H9 (cell line): Measurements from ENCODE around the gene S100A4. TPM values are rescaled to one million over a fixed set of nuclear protein-coding genes. Genes with fewer than 3 reads are reported as not detected.

ENCODE experiments used
- DNase-seq: peaks from one replicate; pipeline ENCODE4 v3.0.0-alpha.2; 2017
- H2AFZ ChIP-seq: one replicate; pipeline ENCODE4 v1.6.1; 2013; ENCODE audit warnings: mild to moderate bottlenecking, low read length, control low read depth, moderate library complexity
- H2AK5ac ChIP-seq: 2 replicates; pipeline ENCODE4 v1.6.1; 2013; ENCODE audit warnings: low read length, control low read depth, mixed read lengths; ENCODE audit not compliant: insufficient read length
- H2BK120ac ChIP-seq: one replicate; pipeline ENCODE4 v1.6.1; 2013; ENCODE audit warnings: low read depth, mild to moderate bottlenecking, low read length, control low read depth, inconsistent platforms; ENCODE audit not compliant: poor library complexity, severe bottlenecking
- H2BK12ac ChIP-seq: 2 replicates; pipeline ENCODE4 v1.6.1; 2013; ENCODE audit warnings: low read length, control low read depth, mixed read lengths, low read depth; ENCODE audit not compliant: insufficient read length
- H2BK15ac ChIP-seq: 2 replicates; pipeline ENCODE4 v1.6.1; 2013; ENCODE audit warnings: low read depth, low read length, control low read depth
- H2BK20ac ChIP-seq: one replicate; pipeline ENCODE4 v1.6.1; 2013; ENCODE audit warnings: low read depth, mild to moderate bottlenecking, low read length, control low read depth, inconsistent platforms; ENCODE audit not compliant: poor library complexity, severe bottlenecking
- H2BK5ac ChIP-seq: 2 replicates; pipeline ENCODE4 v1.6.1; 2013; ENCODE audit warnings: low read length, control low read depth, mixed read lengths; ENCODE audit not compliant: insufficient read length
- H3K14ac ChIP-seq: 2 replicates; pipeline ENCODE4 v1.6.1; 2013; ENCODE audit warnings: low read length, control low read depth; ENCODE audit not compliant: insufficient read depth
- H3K18ac ChIP-seq: 2 replicates; pipeline ENCODE4 v1.6.1; 2013; ENCODE audit warnings: low read depth, mild to moderate bottlenecking, mixed read lengths, low read length, control low read depth; ENCODE audit not compliant: insufficient read length
- H3K23ac ChIP-seq: 2 replicates; pipeline ENCODE4 v1.6.1; 2013; ENCODE audit warnings: low read length, control low read depth, mixed read lengths, low read depth; ENCODE audit not compliant: insufficient read length
- H3K23me2 ChIP-seq: 2 replicates; pipeline ENCODE4 v1.6.1; 2013; ENCODE audit warnings: low read depth, mild to moderate bottlenecking, mixed read lengths, low read length, control low read depth; ENCODE audit not compliant: insufficient read length, poor library complexity, severe bottlenecking
- H3K27ac ChIP-seq: 2 replicates; pipeline ENCODE4 v1.5.1; 2013; ENCODE audit warnings: low read length, control low read depth, mixed read lengths, low read depth; ENCODE audit not compliant: insufficient read length
- H3K27me3 ChIP-seq: 2 replicates; pipeline ENCODE4 v1.6.1; 2013; ENCODE audit warnings: low read length, control low read depth, inconsistent platforms; ENCODE audit not compliant: insufficient read depth
- H3K4ac ChIP-seq: 2 replicates; pipeline ENCODE4 v1.6.1; 2013; ENCODE audit warnings: low read depth, mild to moderate bottlenecking, control low read depth, inconsistent platforms, low read length, moderate library complexity
- H3K4me1 ChIP-seq: 2 replicates; pipeline ENCODE4 v1.6.1; 2013; ENCODE audit warnings: low read length, control low read depth, inconsistent platforms; ENCODE audit not compliant: insufficient read depth
- H3K4me2 ChIP-seq: 2 replicates; pipeline ENCODE4 v1.6.1; 2013; ENCODE audit warnings: low read length, control low read depth, mixed read lengths; ENCODE audit not compliant: insufficient read length, insufficient read depth
- H3K56ac ChIP-seq: 2 replicates; pipeline ENCODE4 v1.6.1; 2013; ENCODE audit warnings: low read depth, mild to moderate bottlenecking, mixed read lengths, low read length, control low read depth; ENCODE audit not compliant: insufficient read length
- H3K79me1 ChIP-seq: 2 replicates; pipeline ENCODE4 v1.6.1; 2013; ENCODE audit warnings: low read depth, mild to moderate bottlenecking, moderate library complexity, low read length, control low read depth, inconsistent platforms; ENCODE audit not compliant: insufficient read depth, poor library complexity, severe bottlenecking
- H3K79me2 ChIP-seq: 2 replicates; pipeline ENCODE4 v1.6.1; 2013; ENCODE audit warnings: low read length, control low read depth, inconsistent platforms; ENCODE audit not compliant: insufficient read depth
- H3K9ac ChIP-seq: 2 replicates; pipeline ENCODE4 v1.6.1; 2013; ENCODE audit warnings: low read length, control low read depth, mixed read lengths; ENCODE audit not compliant: insufficient read length; ENCODE audit errors: extremely low read depth
- H3K9me3 ChIP-seq: one replicate; pipeline ENCODE4 v1.6.1; 2013; ENCODE audit warnings: low read depth, low read length, inconsistent platforms; ENCODE audit not compliant: control insufficient read depth
- H3T11ph ChIP-seq: one replicate; pipeline ENCODE4 v1.6.1; 2013; ENCODE audit warnings: mild to moderate bottlenecking, low read length, control low read depth, inconsistent platforms
- H4K20me1 ChIP-seq: one replicate; pipeline ENCODE4 v1.6.1; 2013; ENCODE audit not compliant: control insufficient read depth, insufficient read length, insufficient read depth
- H4K5ac ChIP-seq: 2 replicates; pipeline ENCODE4 v1.6.1; 2013; ENCODE audit warnings: low read depth, mild to moderate bottlenecking, mixed read lengths, low read length, control low read depth; ENCODE audit not compliant: insufficient read length
- H4K8ac ChIP-seq: replicated peaks from 2 replicates; pipeline ENCODE4 v1.6.1; 2013; ENCODE audit warnings: low read length, control low read depth, mixed read lengths, low read depth; ENCODE audit not compliant: insufficient read length
- H4K91ac ChIP-seq: 2 replicates; pipeline ENCODE4 v1.6.1; 2013; ENCODE audit warnings: low read depth, mild to moderate bottlenecking, moderate library complexity, mixed read lengths, low read length, control low read depth; ENCODE audit not compliant: insufficient read length
- H3K27ac Mint-ChIP-seq, 3 experiments: 2 replicates in 2 of 3; 3 replicates in 1 of 3; pipeline ENCODE4 v1.8.0; 2020 to 2021; ENCODE audit warnings: mixed read lengths in 3 of 3, mild to moderate bottlenecking in 1 of 3, moderate library complexity in 1 of 3
- H3K27me3 Mint-ChIP-seq: 2 replicates; pipeline ENCODE4 v1.8.0; 2021; ENCODE audit warnings: low read depth, mild to moderate bottlenecking, moderate library complexity, mixed read lengths
- H3K36me3 Mint-ChIP-seq, 3 experiments: 2 replicates in 2 of 3; 3 replicates in 1 of 3; pipeline ENCODE4 v1.8.0; 2020 to 2021; ENCODE audit warnings: low read depth in 3 of 3, mixed read lengths in 3 of 3; ENCODE audit not compliant: insufficient read depth in 1 of 3
- H3K4me1 Mint-ChIP-seq, 2 experiments: 2 replicates each; pipeline ENCODE4 v1.8.0; 2020; ENCODE audit warnings: mixed read lengths in 2 of 2
- H3K4me3 Mint-ChIP-seq, 2 experiments: 2 replicates in 1 of 2; 3 replicates in 1 of 2; pipeline ENCODE4 v1.8.0; 2020 to 2021; ENCODE audit warnings: mild to moderate bottlenecking in 2 of 2, mixed read lengths in 2 of 2, moderate library complexity in 1 of 2
- H3K9me3 Mint-ChIP-seq, 2 experiments: 2 replicates in 1 of 2; 3 replicates in 1 of 2; pipeline ENCODE4 v1.8.0; 2020; ENCODE audit warnings: mild to moderate bottlenecking in 2 of 2, mixed read lengths in 2 of 2, moderate library complexity in 1 of 2
- WGBS: extraction: QIAGEN DNeasy Blood & Tissue Kit; methylation state at CpG from one replicate; pipeline ENCODE4 v1.1.7; 2013; ENCODE audit warnings: missing lambda C conversion rate, low lambda C conversion rate, mixed read lengths; ENCODE audit not compliant: insufficient read length; ENCODE audit errors: extremely low coverage; 5-methylcytosine and 5-hydroxymethylcytosine counted together
- total RNA-seq: library from RNA; stranded (reverse); gene quantifications from 2 replicates; pipeline ENCODE4 v1.2.1, GENCODE V29; 2021
- TF ChIP-seq, protein P1 (sequence below): fragments of 200-600 bp; sonication (generic); conservative IDR thresholded peaks from 3 replicates; pipeline ENCODE4 v1.8.0; 2021; ENCODE audit warnings: antibody characterized with exemption, mild to moderate bottlenecking

The S100A4 gene
- total RNA-seq, 1 experiment from 2014 or later: 9.0 TPM

DNA sequence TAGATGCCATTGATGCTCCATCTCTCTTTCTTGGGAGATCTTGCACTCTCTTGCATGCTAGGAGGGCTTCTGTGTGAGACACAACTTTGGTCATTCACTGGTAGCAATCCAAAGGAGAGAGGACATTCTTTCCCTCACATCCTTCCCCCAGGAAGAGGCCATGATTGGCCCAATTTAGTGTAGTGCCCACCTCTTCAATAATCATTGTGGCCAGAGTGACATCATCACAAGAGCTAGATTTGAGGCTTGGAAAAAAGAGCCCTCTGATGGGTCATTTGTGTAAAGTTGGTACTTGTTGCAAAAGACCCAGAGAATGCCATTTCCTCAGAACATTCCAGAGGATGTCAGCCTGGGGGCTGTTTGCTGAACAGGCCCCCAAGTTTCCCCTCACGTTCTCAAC lies 40.0 kb downstream of the S100A4 start:
- Histone ChIP-seq H3K9ac (no peak overlapping the region), H3K27me3 (no peaks in the 10 kb centered on the region), H4K5ac (no peak overlapping the region), H3K14ac (no peak overlapping the region), H4K91ac (no peak overlapping the region), H4K8ac (no peak overlapping the region), H3K27ac (no peak overlapping the region), H3K56ac (no peak overlapping the region), H2BK15ac (no peak overlapping the region), H3K4ac (no peak overlapping the region), H2AFZ (no peak overlapping the region), H3K4me2 (no peak overlapping the region), H3K23ac (no peak overlapping the region), H2BK20ac (no peak overlapping the region), H2BK120ac (no peak overlapping the region), H3T11ph (no peak overlapping the region), H3K79me2 (no peaks in the 10 kb centered on the region), H3K18ac (no peak overlapping the region), H4K20me1 (no peaks in the 10 kb centered on the region), H3K9me3 (no peaks in the 10 kb centered on the region), H2AK5ac (no peak overlapping the region), H2BK12ac (no peak overlapping the region), H2BK5ac (no peak overlapping the region), H3K79me1 (no peaks in the 10 kb centered on the region), H3K4me1 (no peaks in the 10 kb centered on the region), H3K23me2 (no peaks in the 10 kb centered on the region)
- peaks cover 9% of the 10 kb centered on the region for H3K27me3 Mint-ChIP-seq
- no peak overlapping the region for H3K27ac Mint-ChIP-seq
- no peak overlapping the region for H3K4me3 Mint-ChIP-seq
- no peak for DNase-seq
- no peaks in the 10 kb centered on the region for H3K36me3 Mint-ChIP-seq
- TF ChIP-seq, protein P1, sequence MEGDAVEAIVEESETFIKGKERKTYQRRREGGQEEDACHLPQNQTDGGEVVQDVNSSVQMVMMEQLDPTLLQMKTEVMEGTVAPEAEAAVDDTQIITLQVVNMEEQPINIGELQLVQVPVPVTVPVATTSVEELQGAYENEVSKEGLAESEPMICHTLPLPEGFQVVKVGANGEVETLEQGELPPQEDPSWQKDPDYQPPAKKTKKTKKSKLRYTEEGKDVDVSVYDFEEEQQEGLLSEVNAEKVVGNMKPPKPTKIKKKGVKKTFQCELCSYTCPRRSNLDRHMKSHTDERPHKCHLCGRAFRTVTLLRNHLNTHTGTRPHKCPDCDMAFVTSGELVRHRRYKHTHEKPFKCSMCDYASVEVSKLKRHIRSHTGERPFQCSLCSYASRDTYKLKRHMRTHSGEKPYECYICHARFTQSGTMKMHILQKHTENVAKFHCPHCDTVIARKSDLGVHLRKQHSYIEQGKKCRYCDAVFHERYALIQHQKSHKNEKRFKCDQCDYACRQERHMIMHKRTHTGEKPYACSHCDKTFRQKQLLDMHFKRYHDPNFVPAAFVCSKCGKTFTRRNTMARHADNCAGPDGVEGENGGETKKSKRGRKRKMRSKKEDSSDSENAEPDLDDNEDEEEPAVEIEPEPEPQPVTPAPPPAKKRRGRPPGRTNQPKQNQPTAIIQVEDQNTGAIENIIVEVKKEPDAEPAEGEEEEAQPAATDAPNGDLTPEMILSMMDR: no peak
- H3K9me3 Mint-ChIP-seq: no peaks in the 10 kb centered on the region
- peaks cover 2 to 6% of the 10 kb centered on the region in 2 experiments; a peak in 2 of 4 replicates for H3K4me1 Mint-ChIP-seq
- no CpG with 5 or more reads among the region's 1 CpG for WGBS
